Subcutaneous abdominal adipose tissue (tissue), 5 donors: ENCODE measurements around the gene COPRS.
"Not testable (repeated sequence)": the region's sequence is repeated elsewhere in the genome, so short reads cannot be mapped to it uniquely, and the experiment has no call there.

Experiments used
- H3K27ac ChIP-seq: one replicate; pipeline ENCODE4 v1.7.0; 2013; ENCODE audit warnings: low read depth, mild to moderate bottlenecking, inconsistent platforms, low read length, moderate library complexity
- H3K27me3 ChIP-seq, 5 donors: one replicate each; pipeline ENCODE4 v1.7.0; 2013; ENCODE audit warnings: low read length in 5 of 5, inconsistent platforms in 1 of 5; ENCODE audit not compliant: control insufficient read depth in 5 of 5, insufficient read depth in 4 of 5
- H3K36me3 ChIP-seq, 5 donors: one replicate each; pipeline ENCODE4 v1.7.0; 2013; ENCODE audit warnings: low read length in 5 of 5; ENCODE audit not compliant: control insufficient read depth in 5 of 5, insufficient read depth in 5 of 5
- H3K4me1 ChIP-seq, 5 donors: one replicate each; pipeline ENCODE4 v1.7.0; 2013; ENCODE audit warnings: low read length in 5 of 5, mild to moderate bottlenecking in 3 of 5, moderate library complexity in 1 of 5; ENCODE audit not compliant: control insufficient read depth in 5 of 5, insufficient read depth in 5 of 5
- H3K4me3 ChIP-seq, 5 donors: one replicate each; pipeline ENCODE4 v1.7.0; 2013; ENCODE audit warnings: low read length in 5 of 5, low read depth in 1 of 5
- H3K9ac ChIP-seq, 5 donors: one replicate each; pipeline ENCODE4 v1.7.0; 2013; ENCODE audit warnings: low read length in 5 of 5, mild to moderate bottlenecking in 4 of 5, moderate library complexity in 3 of 5
- H3K9me3 ChIP-seq, 5 donors: one replicate each; pipeline ENCODE4 v1.7.0; 2013; ENCODE audit warnings: low read length in 5 of 5; ENCODE audit not compliant: control insufficient read depth in 5 of 5
- donor health status: healthy.
- donor health status: healthy.
- donor health status: healthy.
- donor health status: healthy.
- donor health status: healthy.

Gene COPRS

GRCh38 chr17:31815212-31815730 is 43.8 kb downstream of the COPRS start:
- H3K36me3 ChIP-seq = no peaks in the 10 kb centered on the region
- H3K9me3 ChIP-seq = no peaks in the 10 kb centered on the region
- H3K27me3 ChIP-seq = no peaks in the 10 kb centered on the region
- H3K9ac ChIP-seq = no peak overlapping the region
- H3K4me3 ChIP-seq = no peak overlapping the region
- H3K4me1 ChIP-seq = peaks cover 0 to 11% (median 9%) of the 10 kb centered on the region in 5 donors
- H3K27ac ChIP-seq = no peak overlapping the region

DNA sequence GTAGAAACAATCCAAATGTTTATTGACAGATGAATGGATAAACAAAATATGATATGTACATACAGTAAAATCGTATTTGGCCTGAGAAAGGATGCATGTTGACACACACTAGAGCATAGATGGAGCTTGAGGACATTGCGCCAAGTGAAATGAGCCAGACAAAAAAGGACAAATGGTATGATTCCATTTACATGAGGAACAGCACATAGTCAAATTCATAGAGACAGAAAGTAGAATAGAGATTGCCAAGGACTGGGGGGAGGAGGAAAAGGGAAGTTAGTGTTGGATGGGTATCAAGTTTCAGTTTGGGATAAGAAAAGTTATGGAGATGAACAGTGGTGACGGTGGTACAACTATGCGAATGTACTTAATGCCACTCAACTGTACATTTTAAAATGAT is 47.9 kb downstream of the COPRS start:
- Histone ChIP-seq H3K4me1 (peaks cover 0 to 27% (median 17%) of the 10 kb centered on the region in 5 donors), H3K27ac (peak overlapping the region; percentile 16), H3K9ac (no peak overlapping the region), H3K9me3 (no peaks in the 10 kb centered on the region), H3K27me3 (no peaks in the 10 kb centered on the region), H3K4me3 (no peak overlapping the region), H3K36me3 (no peaks in the 10 kb centered on the region)

GRCh38 chr17:31809876-31810275 is 49.2 kb downstream of the COPRS start:
- H3K9me3 ChIP-seq, H3K9ac ChIP-seq, H3K27ac ChIP-seq, H3K27me3 ChIP-seq, H3K4me3 ChIP-seq, H3K36me3 ChIP-seq: not testable (repeated sequence)
- peaks cover 0 to 27% (median 17%) of the 10 kb centered on the region in 5 donors for H3K4me1 ChIP-seq

- no peaks in the 10 kb centered on the region for H3K36me3 ChIP-seq
- peaks cover 0 to 27% (median 17%) of the 10 kb centered on the region in 5 donors for H3K4me1 ChIP-seq
- peak overlapping the region; percentile 40 for H3K27ac ChIP-seq
- no peak overlapping the region for H3K4me3 ChIP-seq
- H3K9ac ChIP-seq = peak overlapping the region in 2 of 5 donors; percentile 15 to 35
- H3K9me3 ChIP-seq = no peaks in the 10 kb centered on the region
- H3K27me3 ChIP-seq = no peaks in the 10 kb centered on the region
Measured at GRCh38 chr17:31808521-31809050, 50.5 kb downstream of the COPRS start.

DNA sequence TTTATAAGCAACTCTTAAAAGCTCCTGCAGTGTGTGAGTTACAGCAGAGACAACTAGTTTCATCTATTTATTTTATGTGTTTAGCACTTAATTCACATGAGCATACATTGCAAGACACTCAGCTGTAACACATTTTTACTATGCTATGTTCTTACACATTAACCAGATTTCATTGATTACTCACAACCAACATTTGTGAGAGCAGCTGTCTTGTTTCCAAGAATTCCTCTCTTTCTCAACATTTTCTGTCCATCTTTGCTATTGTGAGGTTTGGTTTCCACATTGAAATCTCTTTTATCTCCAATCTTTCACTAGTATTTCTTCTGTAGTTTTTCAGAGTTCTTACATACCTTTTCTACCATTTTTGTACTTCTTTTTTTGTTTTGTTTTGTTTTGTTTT is 51.2 kb downstream of the COPRS start:
- Histone ChIP-seq H3K27ac (peak overlapping the region; percentile 40), H3K9me3 (no peaks in the 10 kb centered on the region), H3K4me3 (no peak overlapping the region), H3K27me3 (no peaks in the 10 kb centered on the region), H3K4me1 (peaks cover 0 to 27% (median 17%) of the 10 kb centered on the region in 5 donors), H3K9ac (no peak overlapping the region), H3K36me3 (no peaks in the 10 kb centered on the region)

DNA sequence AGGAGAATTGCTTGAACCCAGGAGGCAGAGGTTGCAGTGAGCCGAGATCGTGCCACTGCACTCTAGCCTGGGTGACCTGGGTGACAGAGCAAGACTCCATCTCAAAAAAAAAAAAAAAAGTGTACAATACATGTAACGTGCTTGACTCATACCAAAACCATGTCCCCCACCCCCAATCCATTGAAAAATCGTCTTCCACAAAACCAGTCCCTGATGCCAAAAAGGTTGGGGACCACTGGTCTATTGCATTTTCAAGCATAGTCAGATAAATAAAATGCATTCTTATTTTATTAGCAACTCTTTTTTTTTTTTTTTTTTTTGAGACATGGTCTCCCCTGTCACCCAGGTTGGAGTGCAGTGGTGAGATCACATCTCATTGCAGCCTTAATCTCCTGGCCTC is 52.1 kb downstream of the COPRS start:
- Histone ChIP-seq H3K9me3 (no peaks in the 10 kb centered on the region), H3K27me3 (no peaks in the 10 kb centered on the region), H3K4me3 (no peak overlapping the region), H3K4me1 (peaks cover 0 to 27% (median 17%) of the 10 kb centered on the region in 5 donors), H3K9ac (no peak overlapping the region), H3K36me3 (no peaks in the 10 kb centered on the region), H3K27ac (no peak overlapping the region)

GRCh38 chr17:31803494-31804213 is 55.4 kb downstream of the COPRS start:
- Histone ChIP-seq H3K9ac (peak overlapping the region in 1 of 5 donors; percentile 20), H3K4me3 (no peak overlapping the region), H3K9me3 (no peaks in the 10 kb centered on the region), H3K27me3 (no peaks in the 10 kb centered on the region), H3K27ac (no peak overlapping the region), H3K36me3 (no peaks in the 10 kb centered on the region), H3K4me1 (peaks cover 0 to 4% (median 1%) of the 10 kb centered on the region in 5 donors)

GRCh38 chr17:31802502-31802901 is 56.5 kb downstream of the COPRS start:
- no peaks in the 10 kb centered on the region for H3K27me3 ChIP-seq
- no peaks in the 10 kb centered on the region for H3K9me3 ChIP-seq
- no peak overlapping the region for H3K9ac ChIP-seq
- no peak overlapping the region for H3K27ac ChIP-seq
- no peaks in the 10 kb centered on the region for H3K36me3 ChIP-seq
- peaks cover 0 to 7% (median 6%) of the 10 kb centered on the region in 5 donors for H3K4me1 ChIP-seq
- H3K4me3 ChIP-seq = no peak overlapping the region
